K562 (cell line): ENCODE data around the gene POLRMT. TPM values are rescaled to one million over a fixed set of nuclear protein-coding genes. Genes with fewer than 3 reads are reported as not detected.
A peak's percentile ranks its signal among the peaks of the same experiment; 100 is the strongest.
"Not testable (repeated sequence)": the region's sequence is repeated elsewhere in the genome, so short reads cannot be mapped to it uniquely, and the experiment has no call there.

ENCODE experiments used
- ATAC-seq: fragments of 200-7000 bp; cut with Tn5 transposase; 3 replicates; pipeline ENCODE4 v1.9.1; 2020; ENCODE audit warnings: moderate library complexity
- BruUV-seq: library from RNA; stranded (reverse); fragments of 400-500 nt; replicated peaks from 2 replicates; lab custom pipeline; 2021; lab: Mats Ljungman, UMichigan
- CTCF ChIA-PET: fragments of 300-600 bp; formaldehyde crosslinking; extraction: SDS; loops from one replicate; lab custom pipeline; 2021; ENCODE audit warnings: low intra/inter-chr PET ratio; lab: Yijun Ruan, JAX
- POLR2A ChIA-PET: fragments of 300-600, 350-650 bp; sonication (Branson Sonifier 250); formaldehyde crosslinking; extraction: SDS; loops from one replicate; lab custom pipeline; 2021; ENCODE audit warnings: antibody characterized with exemption, inconsistent platforms; lab: Yijun Ruan, JAX
- DNase-seq, 4 experiments: peaks; one replicate each; pipeline versions ENCODE4 v3.0.0 to v3.0.0-alpha.2; 2011 to 2018; ENCODE audit warnings: low spot score in 3 of 4, mixed read lengths in 3 of 4; ENCODE audit errors: extremely low read depth in 1 of 4
- FAIRE-seq: peaks from 2 replicates; lab custom pipeline; 2011; peaks lifted over from hg19 to GRCh38; lab: Jason Lieb, UNC
- H2AFZ ChIP-seq: 2 replicates; pipeline ENCODE4 v1.6.0; 2011; ENCODE audit warnings: low read depth, low read length, control low read depth, inconsistent platforms
- H3K27ac ChIP-seq: fragments of 200-600 bp; 3 replicates; pipeline ENCODE4 v1.8.0; 2011; ENCODE audit warnings: low read depth, mild to moderate bottlenecking, control low read depth, inconsistent platforms, low read length, moderate library complexity, mixed read lengths; ENCODE audit errors: extremely low read depth
- H3K27me3 ChIP-seq, 2 experiments: fragments of 300-600 bp in 1 of 2; 2 replicates in 1 of 2; 3 replicates in 1 of 2; pipeline versions ENCODE4 v1.6.0 to v1.8.0; 2011; ENCODE audit warnings: inconsistent platforms in 2 of 2, low read length in 2 of 2, mild to moderate bottlenecking in 1 of 2, mixed read lengths in 1 of 2, moderate library complexity in 1 of 2; ENCODE audit not compliant: control insufficient read depth in 2 of 2, insufficient read depth in 2 of 2
- H3K36me3 ChIP-seq: fragments of 300-600 bp; 3 replicates; pipeline ENCODE4 v1.8.0; 2011; ENCODE audit warnings: mild to moderate bottlenecking, low read length, inconsistent platforms; ENCODE audit not compliant: control insufficient read depth, insufficient read depth
- H3K4me1 ChIP-seq, 2 experiments: fragments of 200-600 bp in 1 of 2; replicated peaks in 1 of 2; 2 replicates in 1 of 2; 3 replicates in 1 of 2; pipeline versions ENCODE4 v1.5.1 to v1.8.0; 2011; ENCODE audit warnings: inconsistent platforms in 2 of 2, low read length in 2 of 2, mild to moderate bottlenecking in 1 of 2, mixed read lengths in 1 of 2, moderate library complexity in 1 of 2; ENCODE audit not compliant: control insufficient read depth in 2 of 2, insufficient read depth in 2 of 2
- H3K4me2 ChIP-seq: 2 replicates; pipeline ENCODE4 v1.6.1; 2011; ENCODE audit warnings: low read length, control low read depth, inconsistent platforms, mixed read lengths; ENCODE audit not compliant: insufficient read depth
- H3K4me3 ChIP-seq: fragments of 200-600 bp; sonication (generic), shearing (Covaris generic); 2 replicates; pipeline ENCODE4 v1.5.1; 2016; ENCODE audit warnings: control low read depth, inconsistent platforms
- H3K79me2 ChIP-seq: fragments of 200-600 bp; 3 replicates; pipeline ENCODE4 v1.8.0; 2011; ENCODE audit warnings: low read length, inconsistent platforms; ENCODE audit not compliant: control insufficient read depth, insufficient read depth
- H3K9ac ChIP-seq, 2 experiments: 2 replicates each; pipeline versions ENCODE4 v1.6.0 to v1.6.1; 2011; ENCODE audit warnings: low read depth in 2 of 2, low read length in 2 of 2, control low read depth in 1 of 2, inconsistent platforms in 1 of 2, mild to moderate bottlenecking in 1 of 2, mixed read lengths in 1 of 2; ENCODE audit not compliant: insufficient read depth in 1 of 2
- H3K9me1 ChIP-seq: one replicate; pipeline ENCODE4 v1.6.0; 2011; ENCODE audit warnings: inconsistent platforms, mild to moderate bottlenecking, low read length, moderate library complexity; ENCODE audit not compliant: control insufficient read depth, insufficient read depth
- H3K9me3 ChIP-seq: replicated peaks from 2 replicates; pipeline ENCODE4 v1.5.1; 2011; ENCODE audit warnings: low read depth, low read length, inconsistent platforms; ENCODE audit not compliant: control insufficient read depth, insufficient read depth
- H4K20me1 ChIP-seq: replicated peaks from 2 replicates; pipeline ENCODE4 v1.6.1; 2011; ENCODE audit warnings: low read length, inconsistent platforms, mixed read lengths; ENCODE audit not compliant: control insufficient read depth, insufficient read depth
- COPS2 ChIP-seq: fragments of 450-650 bp; conservative IDR thresholded peaks from 2 replicates; pipeline ENCODE4 v1.6.1; 2016; ENCODE audit warnings: mild to moderate bottlenecking, moderate library complexity
- ESRRA ChIP-seq: fragments of 450-650 bp; IDR thresholded peaks from 2 replicates; pipeline ENCODE4 v1.6.1; 2014; ENCODE audit warnings: low read depth, mild to moderate bottlenecking, moderate library complexity, borderline replicate concordance
- FOXK2 ChIP-seq, 2 experiments: fragments of 450-650 bp; IDR thresholded peaks in 1 of 2; conservative IDR thresholded peaks in 1 of 2; 2 replicates each; pipeline ENCODE4 v1.6.1; 2016; ENCODE audit warnings: low read depth in 2 of 2, mild to moderate bottlenecking in 1 of 2
- HNRNPL ChIP-seq: fragments of 200-400 bp; formaldehyde crosslinking; IDR thresholded peaks from 2 replicates; pipeline ENCODE4 v1.6.1; 2017; ENCODE audit warnings: low read depth, mild to moderate bottlenecking, low read length
- KDM2B ChIP-seq: fragments of 250-450 bp; sonication (Bioruptor Pico); IDR thresholded peaks from 2 replicates; pipeline ENCODE4 v1.8.0; 2021; ENCODE audit warnings: mild to moderate bottlenecking, moderate library complexity
- POLR2G ChIP-seq: fragments of 200-400 bp; formaldehyde crosslinking; IDR thresholded peaks from 2 replicates; pipeline ENCODE4 v1.6.1; 2017; ENCODE audit warnings: low read depth, mild to moderate bottlenecking, antibody characterized with exemption, low read length, moderate library complexity
- SMARCB1 ChIP-seq: IDR thresholded peaks from 2 replicates; pipeline ENCODE4 v1.6.1; 2011; ENCODE audit warnings: improper control_type of control experiment, low read depth; ENCODE audit not compliant: insufficient read length
- SREBF2 ChIP-seq: sonication (generic); formaldehyde crosslinking; IDR thresholded peaks from 2 replicates; pipeline ENCODE4 v1.4.0; 2020; ENCODE audit warnings: mild to moderate bottlenecking, missing genetic modification reagents
- ZSCAN32 ChIP-seq: fragments of 450-650 bp; formaldehyde crosslinking; IDR thresholded peaks from 2 replicates; pipeline ENCODE4 v1.4.0; 2020; ENCODE audit warnings: mild to moderate bottlenecking, moderate library complexity
- WGBS: fragments of 100-300 bp; shearing (Covaris generic); methylation state at CpG from one replicate; pipeline ENCODE4 v1.1.6; 2016; ENCODE audit warnings: low coverage, mixed read lengths; ENCODE audit not compliant: insufficient coverage; ENCODE audit errors: missing lambda C conversion rate; 5-methylcytosine and 5-hydroxymethylcytosine counted together
- in situ Hi-C: fragments of 300-500 bp; cut with MboI; formaldehyde crosslinking; loops from 4 replicates; pipeline ENCODE4 v1.15.0; 2018; ENCODE audit warnings: inconsistent platforms, mixed read lengths
- intact Hi-C: fragments of 100-400 bp; cut with micrococcal nuclease; formaldehyde crosslinking; loops from 2 replicates; pipeline ENCODE4 v1.14.2; 2022
- polyA plus RNA-seq, 8 experiments: library from polyadenylated mRNA; depleted of rRNA in 4 of 8; stranded (reverse) in 5 of 8; unstranded in 3 of 8; fragments of >200 nt; fragmentation: Nextera tagmentation in 2 of 8; fragmentation: Illumina TruSeq in 1 of 8; extraction: Ambion mirVana in 2 of 8; extraction: Trizol in 1 of 8; gene quantifications; 2 replicates each; pipeline versions ENCODE4 v1.2.1 to v1.2.3, GENCODE V29; 2011 to 2014; ENCODE audit warnings: inconsistent platforms in 1 of 8, missing spikeins in 1 of 8
- total RNA-seq, 7 experiments: library from RNA; depleted of rRNA in 6 of 7; stranded (reverse); fragments of >200 nt in 6 of 7; fragmentation: Illumina TruSeq in 2 of 7; extraction: Trizol in 2 of 7; gene quantifications; 2 replicates each; pipeline versions ENCODE4 v1.2.1 to v1.2.3, GENCODE V29; 2011 to 2021; ENCODE audit warnings: low replicate concordance in 1 of 7
- TF ChIP-seq, protein P1 (sequence below): fragments of 450-650 bp; formaldehyde crosslinking; IDR thresholded peaks from 2 replicates; pipeline ENCODE4 v1.4.0; 2022; ENCODE audit warnings: missing genetic modification characterization
- TF ChIP-seq, protein P2 (sequence below): fragments of 450-650 bp; formaldehyde crosslinking; IDR thresholded peaks from 2 replicates; pipeline ENCODE4 v1.4.0; 2022; ENCODE audit warnings: missing genetic modification characterization

The POLRMT gene
- total and polyA plus RNA-seq, 9 of the 15 experiments (the other 6 are each of a cell fraction or from before 2014, with no cell fraction given) = 30.3 to 144 (median 68.0) TPM

DNA sequence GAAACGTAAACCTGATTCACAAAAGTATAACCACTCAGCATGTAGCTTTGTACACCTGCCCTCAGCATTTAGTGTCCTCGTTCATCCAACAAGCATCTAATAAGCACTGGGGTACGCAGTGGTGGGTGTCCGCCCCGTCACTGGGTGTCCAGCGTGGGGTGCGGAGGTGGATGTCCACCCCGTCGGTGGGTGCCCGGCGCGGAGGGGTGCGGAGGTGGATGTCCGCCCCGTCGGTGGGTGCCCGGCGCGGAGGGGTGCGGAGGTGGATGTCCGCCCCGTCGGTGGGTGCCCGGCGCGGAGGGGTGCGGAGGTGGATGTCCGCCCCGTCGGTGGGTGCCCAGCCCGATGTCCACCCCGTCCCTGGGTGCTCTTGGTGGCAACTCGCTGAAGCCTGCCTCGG, 48.2 kb downstream of the POLRMT start:
- BruUV-seq, H3K4me2 ChIP-seq, FAIRE-seq, ATAC-seq, CTCF ChIA-PET, H3K9ac ChIP-seq, H3K27me3 ChIP-seq, H3K27ac ChIP-seq, H3K4me3 ChIP-seq, H3K9me3 ChIP-seq, in situ Hi-C loops, H2AFZ ChIP-seq, H3K79me2 ChIP-seq, DNase-seq, H3K9me1 ChIP-seq: not testable (repeated sequence)
- Histone ChIP-seq H3K4me1 (peaks cover 3 to 84% of the 10 kb centered on the region in 2 experiments; a peak in 3 of 5 replicates), H4K20me1 (peaks cover 23% of the 10 kb centered on the region), H3K36me3 (peaks cover 31% of the 10 kb centered on the region; the same call in 1 of the 3 replicates)
- POLR2A ChIA-PET = interaction anchor here (1.1 to 3.1 kb wide), 7 partner anchors 11 to 149 kb away, joined by 3 to 41 read pairs (median 5); partner anchors contain the start of genes BSG and CDC34
- WGBS = 81% methylated on average over 23 of the region's 34 CpGs
- TF ChIP-seq HNRNPL = 0 out of 2 replicates have a peak, but pooled peaks have one; percentile 38
- TF ChIP-seq POLR2G = peak; percentile 64
- intact Hi-C loops = loop anchor here (10.0 kb wide), 2 partner anchors 50 to 150 kb away; partner anchors contain the start of gene CDC34

DNA sequence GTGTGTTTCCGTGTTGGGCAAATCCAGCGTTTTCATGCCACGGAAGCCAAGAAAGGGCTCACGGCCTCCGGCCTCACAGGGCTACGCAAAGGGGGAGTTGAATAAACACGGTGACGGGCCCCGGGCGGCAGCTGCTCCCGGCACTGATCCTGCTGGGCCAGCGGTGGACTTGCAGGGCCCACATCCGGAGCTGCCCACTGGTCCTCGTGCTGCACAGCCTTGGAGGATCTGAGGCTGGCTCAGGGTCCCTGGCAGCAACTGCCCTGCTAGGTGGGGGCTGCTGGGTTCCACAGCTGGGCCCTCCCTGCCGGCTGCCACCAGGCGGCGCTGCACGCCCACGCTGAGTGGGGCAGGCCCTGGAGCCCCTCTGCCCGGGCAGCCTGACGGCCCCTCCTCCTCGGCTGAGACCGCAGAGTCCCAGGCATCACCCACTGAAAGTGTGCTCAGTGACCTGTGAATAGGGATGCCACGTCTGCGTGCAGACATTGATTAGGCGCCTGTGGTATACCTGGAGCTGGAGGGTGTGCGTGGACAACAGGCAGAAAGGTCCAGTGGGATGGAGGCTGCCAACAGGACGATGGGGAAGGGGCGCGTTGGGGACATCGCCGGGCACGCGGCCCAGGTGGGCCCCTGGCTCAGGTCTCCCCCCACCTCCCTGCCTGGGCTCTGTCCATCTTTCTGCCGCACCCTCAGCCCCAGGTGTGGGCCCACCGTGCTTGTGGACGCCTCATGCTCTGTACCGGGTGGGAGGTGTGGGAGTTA, 48.9 kb downstream of the POLRMT start:
- POLR2A ChIA-PET = interaction anchor here (0.8 to 3.1 kb wide), 6 partner anchors 10 to 53 kb away, joined by 3 to 41 read pairs (median 6); partner anchors contain the start of genes BSG and CDC34
- FAIRE-seq = peak; percentile 29
- TF ChIP-seq ZSCAN32 (CRISPR knock-in tag) = no peak
- no peak for TF ChIP-seq FOXK2 (conservative IDR thresholded peaks at IDR 0.05 in 1 of 2, IDR thresholded peaks at IDR 0.05 in 1 of 2; ENCODE audit: low read depth in 2 of 2)
- TF ChIP-seq, protein P1, sequence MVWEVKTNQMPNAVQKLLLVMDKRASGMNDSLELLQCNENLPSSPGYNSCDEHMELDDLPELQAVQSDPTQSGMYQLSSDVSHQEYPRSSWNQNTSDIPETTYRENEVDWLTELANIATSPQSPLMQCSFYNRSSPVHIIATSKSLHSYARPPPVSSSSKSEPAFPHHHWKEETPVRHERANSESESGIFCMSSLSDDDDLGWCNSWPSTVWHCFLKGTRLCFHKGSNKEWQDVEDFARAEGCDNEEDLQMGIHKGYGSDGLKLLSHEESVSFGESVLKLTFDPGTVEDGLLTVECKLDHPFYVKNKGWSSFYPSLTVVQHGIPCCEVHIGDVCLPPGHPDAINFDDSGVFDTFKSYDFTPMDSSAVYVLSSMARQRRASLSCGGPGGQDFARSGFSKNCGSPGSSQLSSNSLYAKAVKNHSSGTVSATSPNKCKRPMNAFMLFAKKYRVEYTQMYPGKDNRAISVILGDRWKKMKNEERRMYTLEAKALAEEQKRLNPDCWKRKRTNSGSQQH = 0 out of 2 replicates have a peak, but pooled peaks have one; percentile 7
- peak; percentile 46; the same call in 1 of the 2 replicates for TF ChIP-seq ESRRA
- TF ChIP-seq, protein P2, sequence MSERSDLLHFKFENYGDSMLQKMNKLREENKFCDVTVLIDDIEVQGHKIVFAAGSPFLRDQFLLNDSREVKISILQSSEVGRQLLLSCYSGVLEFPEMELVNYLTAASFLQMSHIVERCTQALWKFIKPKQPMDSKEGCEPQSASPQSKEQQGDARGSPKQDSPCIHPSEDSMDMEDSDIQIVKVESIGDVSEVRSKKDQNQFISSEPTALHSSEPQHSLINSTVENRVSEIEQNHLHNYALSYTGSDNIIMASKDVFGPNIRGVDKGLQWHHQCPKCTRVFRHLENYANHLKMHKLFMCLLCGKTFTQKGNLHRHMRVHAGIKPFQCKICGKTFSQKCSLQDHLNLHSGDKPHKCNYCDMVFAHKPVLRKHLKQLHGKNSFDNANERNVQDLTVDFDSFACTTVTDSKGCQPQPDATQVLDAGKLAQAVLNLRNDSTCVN = no peak
- TF ChIP-seq COPS2 = no peak
- no peak for TF ChIP-seq SMARCB1
- no peak for TF ChIP-seq KDM2B (CRISPR knock-in tag)
- TF ChIP-seq POLR2G = peak; percentile 84
- TF ChIP-seq SREBF2 (CRISPR knock-in tag) = no peak

More for the DNA sequence above, 48.9 kb downstream of the POLRMT start:
- peaks cover 38% of the 10 kb centered on the region; the same call in 1 of the 3 replicates for H3K36me3 ChIP-seq
- H4K20me1 ChIP-seq = peaks cover 28% of the 10 kb centered on the region
- intact Hi-C loops = loop anchor here (10.0 kb wide), 2 partner anchors 50 to 150 kb away; partner anchors contain the start of gene CDC34
- H3K27me3 ChIP-seq = no peaks in the 10 kb centered on the region
- H2AFZ ChIP-seq = no peak overlapping the region
- peaks cover 3 to 88% of the 10 kb centered on the region in 2 experiments; a peak in 3 of 5 replicates for H3K4me1 ChIP-seq
- CTCF ChIA-PET = interaction anchor here (1.1 kb wide), 1 partner anchor 150 kb away, joined by 4 read pairs; no protein-coding TSS in a partner anchor
- H3K9me3 ChIP-seq = no peaks in the 10 kb centered on the region
- 42% methylated on average over 25 of the region's 38 CpGs for WGBS
- no peak overlapping the region; a peak in 1 of 4 replicates for H3K9ac ChIP-seq
- ATAC-seq = peak; percentile 90
- no peak overlapping the region for H3K4me2 ChIP-seq
- no TSS peak for BruUV-seq
- H3K27ac ChIP-seq = no peak overlapping the region
- H3K9me1 ChIP-seq = no peaks in the 10 kb centered on the region
- DNase-seq = peak; percentile 69 to 75 (median 72)
- H3K79me2 ChIP-seq = peaks cover 12% of the 10 kb centered on the region
- in situ Hi-C loops = no loop called here
- no peak overlapping the region for H3K4me3 ChIP-seq
